ENCODE measurements around the gene PTPRQ.

Gene PTPRQ

GRCh38 chr12:80576641-80577418 is 132.8 kb downstream of the PTPRQ start:
- no peak for DNase-seq

GRCh38 chr12:80580254-80580653 is 136.2 kb downstream of the PTPRQ start:
- DNase-seq, result peak; percentile 61

- no peak for DNase-seq
Observed at GRCh38 chr12:80581783-80582182, 137.7 kb downstream of the PTPRQ start.

GRCh38 chr12:80582431-80582830 is 138.4 kb downstream of the PTPRQ start:
- no peak for DNase-seq

- no peak for DNase-seq
Observed at GRCh38 chr12:80589077-80589476, 145.0 kb downstream of the PTPRQ start.

- no peak for DNase-seq
Observed at GRCh38 chr12:80590085-80590484, 146.1 kb downstream of the PTPRQ start.

GRCh38 chr12:80593766-80594165 is 149.7 kb downstream of the PTPRQ start:
- DNase-seq, result peak; percentile 11

- no peak for DNase-seq
Observed at GRCh38 chr12:80596509-80596908, 152.5 kb downstream of the PTPRQ start.

- DNase-seq, result peak; percentile 26
Observed at GRCh38 chr12:80598004-80598606, 154.1 kb downstream of the PTPRQ start.

GRCh38 chr12:80602455-80602854 is 158.4 kb downstream of the PTPRQ start:
- DNase-seq, result no peak

GRCh38 chr12:80607361-80608135 is 163.5 kb downstream of the PTPRQ start:
- DNase-seq, result no peak

- no peak for DNase-seq
Observed at GRCh38 chr12:80617733-80618132, 173.7 kb downstream of the PTPRQ start.

GRCh38 chr12:80620281-80620680 is 176.2 kb downstream of the PTPRQ start:
- no peak for DNase-seq

- no peak for DNase-seq
Observed at GRCh38 chr12:80622271-80622670, 178.2 kb downstream of the PTPRQ start.

GRCh38 chr12:80625051-80625450 is 181.0 kb downstream of the PTPRQ start:
- no peak for DNase-seq

- DNase-seq, result no peak
Observed at GRCh38 chr12:80625901-80626300, 181.9 kb downstream of the PTPRQ start.

GRCh38 chr12:80627782-80628181 is 183.7 kb downstream of the PTPRQ start:
- DNase-seq, result no peak

GRCh38 chr12:80632835-80633234 is 188.8 kb downstream of the PTPRQ start:
- no peak for DNase-seq

GRCh38 chr12:80634903-80635302 is 190.9 kb downstream of the PTPRQ start:
- no peak for DNase-seq

- no peak for DNase-seq
Observed at GRCh38 chr12:80636832-80637231, 192.8 kb downstream of the PTPRQ start.

- DNase-seq, result no peak
Observed at GRCh38 chr12:80641936-80642335, 197.9 kb downstream of the PTPRQ start.

GRCh38 chr12:80643961-80644360 is 199.9 kb downstream of the PTPRQ start:
- DNase-seq, result no peak

GRCh38 chr12:80648881-80649280 is 204.8 kb downstream of the PTPRQ start:
- no peak for DNase-seq

GRCh38 chr12:80655751-80656150 is 211.7 kb downstream of the PTPRQ start:
- no peak for DNase-seq
